Stimulated activated CD4-positive, alpha-beta T cell treated with anti-CD3 and anti-CD28 coated beads, Interleukin-4, amount 100 ng/mL, for 48 hours (primary cell): ENCODE measurements around the gene PRSS48.
"Not testable (repeated sequence)": the region's sequence is repeated elsewhere in the genome, so short reads cannot be mapped to it uniquely, and the experiment has no call there.

Experiments
- DNase-seq, 2 donors: peaks; one replicate each; pipeline ENCODE4 v3.0.0-alpha.2; 2020; ENCODE audit warnings: low read depth in 2 of 2

Gene PRSS48

GRCh38 chr4:151260526-151260925 lies 16.4 kb upstream of the PRSS48 start:
- no peak for DNase-seq

- no peak for DNase-seq
These were observed 13.5 kb upstream of the PRSS48 start for GRCh38 chr4:151263455-151263854.

GRCh38 chr4:151266497-151266896 lies 10.5 kb upstream of the PRSS48 start:
- DNase-seq: no peak

- no peak for DNase-seq
These were observed 9.9 kb upstream of the PRSS48 start for GRCh38 chr4:151267104-151267503.

GRCh38 chr4:151267822-151268535 lies 9.0 kb upstream of the PRSS48 start:
- DNase-seq: no peak

GRCh38 chr4:151268905-151269304 lies 8.1 kb upstream of the PRSS48 start:
- DNase-seq: not testable (repeated sequence)

GRCh38 chr4:151284534-151285245 lies 7.7 kb downstream of the PRSS48 start:
- DNase-seq: no peak

GRCh38 chr4:151287409-151287808 lies 10.4 kb downstream of the PRSS48 start:
- DNase-seq: no peak

- no peak for DNase-seq
These were observed 14.5 kb downstream of the PRSS48 start for GRCh38 chr4:151291485-151291884.

GRCh38 chr4:151292038-151292437 lies 15.1 kb downstream of the PRSS48 start:
- DNase-seq: no peak

GRCh38 chr4:151294833-151295496 lies 18.0 kb downstream of the PRSS48 start:
- no peak for DNase-seq

GRCh38 chr4:151296227-151296626 lies 19.3 kb downstream of the PRSS48 start:
- no peak for DNase-seq

GRCh38 chr4:151297170-151297569 lies 20.2 kb downstream of the PRSS48 start:
- no peak for DNase-seq

- DNase-seq: no peak
These were observed 25.5 kb downstream of the PRSS48 start for GRCh38 chr4:151302432-151302831.

GRCh38 chr4:151304226-151304625 lies 27.3 kb downstream of the PRSS48 start:
- DNase-seq: no peak

GRCh38 chr4:151304755-151305154 lies 27.8 kb downstream of the PRSS48 start:
- no peak for DNase-seq

GRCh38 chr4:151310124-151310728 lies 33.3 kb downstream of the PRSS48 start:
- DNase-seq: no peak

- no peak for DNase-seq
These were observed 36.5 kb downstream of the PRSS48 start for GRCh38 chr4:151313306-151314009.

GRCh38 chr4:151314010-151314355 lies 37.0 kb downstream of the PRSS48 start:
- DNase-seq: no peak

GRCh38 chr4:151314479-151314878 lies 37.5 kb downstream of the PRSS48 start:
- DNase-seq: no peak

- no peak for DNase-seq
These were observed 38.4 kb downstream of the PRSS48 start for GRCh38 chr4:151315212-151315886.
